ENCODE measurements around the gene SPTY2D1. TPM values are rescaled to one million over a fixed set of nuclear protein-coding genes. Genes with fewer than 3 reads are reported as not detected.
"Not testable (repeated sequence)": the region's sequence is repeated elsewhere in the genome, so short reads cannot be mapped to it uniquely, and the experiment has no call there.

Gene SPTY2D1
- total and polyA plus RNA-seq, 2 experiments from 2014 or later = 12.3 to 18.7 TPM

GRCh38 chr11:18668131-18668530, 34.0 kb upstream of the SPTY2D1 start:
- H3K4me3 ChIP-seq = no peak overlapping the region
- H3K27me3 ChIP-seq (replicated peaks; ENCODE audit: insufficient read depth) = no peaks in the 10 kb centered on the region; the same call in 1 of the 2 replicates
- TF ChIP-seq EZH2 (IDR thresholded peaks at IDR 0.05; ENCODE audit: insufficient read depth, poor library complexity, severe bottlenecking) = no peak
- TF ChIP-seq EZH2phosphoT487 (IDR thresholded peaks at IDR 0.05; ENCODE audit: insufficient read depth, low read depth) = no peak
- no peaks in the 10 kb centered on the region for H3K9me3 ChIP-seq (ENCODE audit: low read depth)
- 93 to 94% methylated on average over 4 of the region's 4 CpGs for WGBS, 2 experiments (ENCODE audit: low coverage in 1 of 2, low lambda C conversion rate in 2 of 2, missing lambda C conversion rate in 2 of 2)
- H3K9ac ChIP-seq = no peak overlapping the region
- H3F3A ChIP-seq (ENCODE audit: insufficient read depth) = no peaks in the 10 kb centered on the region
- H3K36me3 ChIP-seq (ENCODE audit: low read depth) = no peaks in the 10 kb centered on the region
- no peak overlapping the region for H3K4me2 ChIP-seq (ENCODE audit: unreplicated experiment)
- in situ Hi-C loops (cut with MboI) = no loop called here
- no peak overlapping the region for H3K27ac ChIP-seq
- H2AFZ ChIP-seq = no peak overlapping the region
- H3K4me1 ChIP-seq (ENCODE audit: insufficient read depth) = no peaks in the 10 kb centered on the region
- no peaks in the 10 kb centered on the region for H4K20me1 ChIP-seq (ENCODE audit: insufficient read depth)
- no peaks in the 10 kb centered on the region for H3K9me2 ChIP-seq (ENCODE audit: insufficient read depth)
- no peaks in the 10 kb centered on the region for H3K79me2 ChIP-seq (ENCODE audit: insufficient read depth)
- DNase-seq = no peak

DNA sequence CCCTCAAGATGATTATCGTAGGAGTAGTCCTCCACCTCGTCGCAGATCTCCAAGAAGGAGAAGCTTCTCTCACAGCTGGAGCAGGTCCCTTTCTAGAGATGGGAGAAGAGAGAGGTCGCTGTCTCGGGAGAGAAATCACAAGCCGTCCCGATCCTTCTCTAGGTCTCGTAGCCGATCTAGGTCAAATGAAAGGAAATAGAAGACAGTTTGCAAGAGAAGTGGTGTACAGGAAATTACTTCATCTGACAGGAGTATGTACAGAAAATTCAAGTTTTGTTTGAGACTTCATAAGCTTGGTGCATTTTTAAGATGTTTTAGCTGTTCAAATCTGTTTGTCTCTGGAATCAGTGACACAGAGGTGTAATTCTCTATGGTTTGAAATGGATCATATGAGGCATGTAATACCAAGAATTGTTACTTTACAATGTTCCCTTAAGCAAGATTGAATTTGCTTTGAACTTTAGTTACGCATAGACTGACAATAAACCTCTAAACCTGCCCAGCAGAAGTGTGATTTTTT, 31.3 kb upstream of the SPTY2D1 start:
- H3K36me3 ChIP-seq (ENCODE audit: low read depth); H4K20me1 ChIP-seq (ENCODE audit: insufficient read depth); H3K4me2 ChIP-seq (ENCODE audit: unreplicated experiment); H3K27ac ChIP-seq; H3K27me3 ChIP-seq (replicated peaks; ENCODE audit: insufficient read depth); H3K9me2 ChIP-seq (ENCODE audit: insufficient read depth); DNase-seq; in situ Hi-C loops (cut with MboI); H2AFZ ChIP-seq; H3K9me3 ChIP-seq (ENCODE audit: low read depth); H3K9ac ChIP-seq; H3K4me1 ChIP-seq (ENCODE audit: insufficient read depth); H3K79me2 ChIP-seq (ENCODE audit: insufficient read depth); H3K4me3 ChIP-seq; H3F3A ChIP-seq (ENCODE audit: insufficient read depth): not testable (repeated sequence)
- 48 to 55% methylated on average over 10 of the region's 10 CpGs for WGBS, 2 experiments (ENCODE audit: low coverage in 1 of 2, low lambda C conversion rate in 2 of 2, missing lambda C conversion rate in 2 of 2)

- TF ChIP-seq EZH2 (IDR thresholded peaks at IDR 0.05; ENCODE audit: insufficient read depth, poor library complexity, severe bottlenecking) (no peak), EZH2phosphoT487 (IDR thresholded peaks at IDR 0.05; ENCODE audit: insufficient read depth, low read depth) (no peak)
- Histone ChIP-seq H4K20me1 (ENCODE audit: insufficient read depth) (no peaks in the 10 kb centered on the region), H3K4me2 (ENCODE audit: unreplicated experiment) (no peak overlapping the region), H3F3A (ENCODE audit: insufficient read depth) (no peaks in the 10 kb centered on the region), H2AFZ (no peak overlapping the region), H3K9me3 (ENCODE audit: low read depth) (no peaks in the 10 kb centered on the region), H3K27ac (no peak overlapping the region), H3K9me2 (ENCODE audit: insufficient read depth) (no peaks in the 10 kb centered on the region), H3K4me3 (no peak overlapping the region), H3K9ac (no peak overlapping the region), H3K36me3 (ENCODE audit: low read depth) (no peaks in the 10 kb centered on the region), H3K27me3 (replicated peaks; ENCODE audit: insufficient read depth) (peaks cover 7% of the 10 kb centered on the region), H3K79me2 (ENCODE audit: insufficient read depth) (no peaks in the 10 kb centered on the region), H3K4me1 (ENCODE audit: insufficient read depth) (no peaks in the 10 kb centered on the region)
- in situ Hi-C loops (cut with MboI) = no loop called here
- 61 to 67% methylated on average over 5 of the region's 5 CpGs for WGBS, 2 experiments (ENCODE audit: low coverage in 1 of 2, low lambda C conversion rate in 2 of 2, missing lambda C conversion rate in 2 of 2)
- DNase-seq = no peak
Observed at GRCh38 chr11:18657673-18658072, 23.5 kb upstream of the SPTY2D1 start.

- 72% methylated on average over 19 of the region's 19 CpGs for WGBS, 2 experiments (ENCODE audit: low coverage in 1 of 2, low lambda C conversion rate in 2 of 2, missing lambda C conversion rate in 2 of 2)
- H3K27me3 ChIP-seq (replicated peaks; ENCODE audit: insufficient read depth) = no peaks in the 10 kb centered on the region
- no peak overlapping the region for H3K4me2 ChIP-seq (ENCODE audit: unreplicated experiment)
- no peak overlapping the region for H3K9ac ChIP-seq
- H3K36me3 ChIP-seq (ENCODE audit: low read depth) = no peaks in the 10 kb centered on the region
- peak; percentile 66 for DNase-seq
- TF ChIP-seq EZH2phosphoT487 (IDR thresholded peaks at IDR 0.05; ENCODE audit: insufficient read depth, low read depth) = no peak
- TF ChIP-seq EZH2 (IDR thresholded peaks at IDR 0.05; ENCODE audit: insufficient read depth, poor library complexity, severe bottlenecking) = no peak
- H3K4me1 ChIP-seq (ENCODE audit: insufficient read depth) = no peaks in the 10 kb centered on the region
- no peak overlapping the region for H3K27ac ChIP-seq
- H3K79me2 ChIP-seq (ENCODE audit: insufficient read depth) = no peaks in the 10 kb centered on the region
- H3F3A ChIP-seq (ENCODE audit: insufficient read depth) = no peaks in the 10 kb centered on the region
- in situ Hi-C loops (cut with MboI) = no loop called here
- H3K4me3 ChIP-seq = no peak overlapping the region
- no peaks in the 10 kb centered on the region for H4K20me1 ChIP-seq (ENCODE audit: insufficient read depth)
- peak overlapping the region; percentile 65; the same call in 1 of the 2 replicates for H2AFZ ChIP-seq
- H3K9me3 ChIP-seq (ENCODE audit: low read depth) = no peaks in the 10 kb centered on the region
- H3K9me2 ChIP-seq (ENCODE audit: insufficient read depth) = no peaks in the 10 kb centered on the region
Observed at GRCh38 chr11:18650859-18651557, 16.9 kb upstream of the SPTY2D1 start.

Measured in GM23248 (cell line).